Cardiac muscle cell (in vitro differentiated cells and primary cell): Measurements from ENCODE around the gene IFNGR2. TPM values are rescaled to one million over a fixed set of nuclear protein-coding genes. Genes with fewer than 3 reads are reported as not detected.
A peak's percentile ranks its signal among the peaks of the same experiment; 100 is the strongest.
"Not testable (repeated sequence)": the region's sequence is repeated elsewhere in the genome, so short reads cannot be mapped to it uniquely, and the experiment has no call there.

Experiments used
- DNase-seq, 2 donors: peaks; one replicate each; pipeline versions ENCODE4 v3.0.0 to v3.0.0-alpha.2; 2010 to 2017; ENCODE audit warnings: low read depth in 1 of 2, low spot score in 1 of 2
- H3K27ac ChIP-seq: fragments of 200-600 bp; sonication (generic); 2 replicates; pipeline ENCODE4 v1.5.1; 2016
- H3K27me3 ChIP-seq: fragments of 200-600 bp; sonication (generic); 2 replicates; pipeline ENCODE4 v1.6.0; 2016; ENCODE audit warnings: control low read depth
- H3K36me3 ChIP-seq: fragments of 200-600 bp; sonication (generic); 2 replicates; pipeline ENCODE4 v1.5.1; 2016; ENCODE audit warnings: control low read depth
- H3K4me1 ChIP-seq: fragments of 200-600 bp; sonication (generic); 2 replicates; pipeline ENCODE4 v1.8.1; 2017; ENCODE audit warnings: low read depth, mild to moderate bottlenecking, mixed run types
- H3K4me3 ChIP-seq: fragments of 200-600 bp; sonication (generic); 2 replicates; pipeline ENCODE4 v1.5.1; 2016; ENCODE audit warnings: mild to moderate bottlenecking
- H3K9me3 ChIP-seq: fragments of 200-600 bp; sonication (generic); 2 replicates; pipeline ENCODE4 v1.5.1; 2017; ENCODE audit warnings: low read depth, mild to moderate bottlenecking, control low read depth
- polyA plus RNA-seq: library from polyadenylated mRNA; unstranded; fragments of >200 nt; fragmentation: Nextera tagmentation; extraction: Ambion mirVana; gene quantifications from 2 replicates; pipeline ENCODE4 v1.2.1, GENCODE V29; 2016
- total RNA-seq: library from RNA; depleted of rRNA; stranded (reverse); fragments of >200 nt; gene quantifications from 2 replicates; pipeline ENCODE4 v1.2.3, GENCODE V29; 2016
- TF ChIP-seq, protein P1 (sequence below): IDR thresholded peaks from 2 replicates; pipeline ENCODE4 v1.5.1; 2012; ENCODE audit warnings: low read depth, mild to moderate bottlenecking, low read length

The IFNGR2 gene
- total and polyA plus RNA-seq, 2 experiments from 2014 or later: 36.8 to 64.6 TPM

DNA sequence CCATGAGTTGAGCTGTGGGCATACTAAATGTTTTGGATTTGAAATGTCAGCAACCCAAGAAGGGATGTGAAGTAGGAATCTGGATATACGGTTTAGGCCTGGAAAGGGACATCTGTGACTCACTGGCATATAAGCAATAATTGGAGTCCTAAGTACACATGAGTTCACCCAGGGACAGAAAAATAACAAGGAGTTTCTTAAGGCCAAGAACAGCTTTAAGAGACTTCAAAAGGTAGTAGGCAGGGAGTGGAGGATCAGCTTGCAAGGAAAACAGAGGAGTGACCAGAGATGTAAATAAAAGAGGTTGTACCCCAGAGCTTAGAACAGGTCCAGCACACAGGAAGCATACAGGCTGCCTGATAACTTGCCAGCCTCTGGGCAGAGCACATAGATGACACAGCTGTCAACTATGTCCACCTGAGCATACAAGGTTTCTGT lies 48.4 kb downstream of the IFNGR2 start:
- Histone ChIP-seq H3K27ac (no peak overlapping the region), H3K9me3 (no peaks in the 10 kb centered on the region), H3K4me3 (no peak overlapping the region), H3K36me3 (peaks cover 24% of the 10 kb centered on the region), H3K27me3 (no peaks in the 10 kb centered on the region), H3K4me1 (no peaks in the 10 kb centered on the region)
- TF ChIP-seq, protein P1, sequence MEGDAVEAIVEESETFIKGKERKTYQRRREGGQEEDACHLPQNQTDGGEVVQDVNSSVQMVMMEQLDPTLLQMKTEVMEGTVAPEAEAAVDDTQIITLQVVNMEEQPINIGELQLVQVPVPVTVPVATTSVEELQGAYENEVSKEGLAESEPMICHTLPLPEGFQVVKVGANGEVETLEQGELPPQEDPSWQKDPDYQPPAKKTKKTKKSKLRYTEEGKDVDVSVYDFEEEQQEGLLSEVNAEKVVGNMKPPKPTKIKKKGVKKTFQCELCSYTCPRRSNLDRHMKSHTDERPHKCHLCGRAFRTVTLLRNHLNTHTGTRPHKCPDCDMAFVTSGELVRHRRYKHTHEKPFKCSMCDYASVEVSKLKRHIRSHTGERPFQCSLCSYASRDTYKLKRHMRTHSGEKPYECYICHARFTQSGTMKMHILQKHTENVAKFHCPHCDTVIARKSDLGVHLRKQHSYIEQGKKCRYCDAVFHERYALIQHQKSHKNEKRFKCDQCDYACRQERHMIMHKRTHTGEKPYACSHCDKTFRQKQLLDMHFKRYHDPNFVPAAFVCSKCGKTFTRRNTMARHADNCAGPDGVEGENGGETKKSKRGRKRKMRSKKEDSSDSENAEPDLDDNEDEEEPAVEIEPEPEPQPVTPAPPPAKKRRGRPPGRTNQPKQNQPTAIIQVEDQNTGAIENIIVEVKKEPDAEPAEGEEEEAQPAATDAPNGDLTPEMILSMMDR: no peak
- no peak for DNase-seq

- H3K27me3 ChIP-seq: no peaks in the 10 kb centered on the region
- TF ChIP-seq, protein P1: no peak
- no peaks in the 10 kb centered on the region for H3K9me3 ChIP-seq
- no peak overlapping the region for H3K4me3 ChIP-seq
- peaks cover 28% of the 10 kb centered on the region for H3K36me3 ChIP-seq
- DNase-seq: no peak
- H3K4me1 ChIP-seq: no peaks in the 10 kb centered on the region
- peak overlapping the region; percentile 0 for H3K27ac ChIP-seq
Observed at GRCh38 chr21:33452362-33452761, 49.1 kb downstream of the IFNGR2 start.

DNA sequence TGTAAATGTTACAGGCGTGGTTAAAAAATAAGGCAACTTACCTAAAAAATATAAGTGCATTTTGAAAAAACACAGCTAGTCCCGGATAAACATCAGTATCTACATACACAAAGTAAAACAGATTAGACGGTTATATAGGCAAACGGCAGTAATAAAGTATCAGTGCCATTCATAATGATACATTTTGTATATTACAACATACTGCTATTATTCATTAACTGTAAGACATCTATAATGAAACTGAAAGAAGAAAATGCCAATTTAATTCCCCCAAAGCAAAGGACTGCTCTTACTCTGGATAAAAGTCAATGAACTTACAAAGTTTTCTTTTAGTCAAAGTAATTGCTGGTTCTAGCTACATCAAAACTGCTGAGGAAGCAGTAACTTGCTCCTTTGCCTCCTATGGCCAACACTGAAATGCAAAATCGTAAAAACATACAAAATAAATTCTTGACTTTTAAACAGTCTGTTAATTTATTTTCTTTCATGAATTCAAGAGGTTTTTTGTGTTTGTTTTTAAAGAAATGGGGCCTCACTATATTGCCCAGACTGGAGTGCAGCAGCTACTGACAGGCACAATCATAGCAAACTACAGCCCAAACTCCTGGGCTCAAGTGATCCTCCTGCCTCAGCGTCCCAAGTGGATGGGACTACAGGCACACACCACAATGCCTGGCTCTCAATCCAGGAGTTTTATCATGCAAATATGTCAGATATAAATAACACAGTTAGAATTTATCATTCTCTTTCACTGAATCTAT lies 52.7 kb downstream of the IFNGR2 start:
- Histone ChIP-seq H3K4me3 (no peak overlapping the region), H3K9me3 (no peaks in the 10 kb centered on the region), H3K4me1 (no peaks in the 10 kb centered on the region), H3K36me3 (peaks cover 25% of the 10 kb centered on the region), H3K27me3 (no peaks in the 10 kb centered on the region), H3K27ac (no peak overlapping the region)
- DNase-seq: no peak
- TF ChIP-seq, protein P1: no peak

GRCh38 chr21:33458861-33459260 lies 55.6 kb downstream of the IFNGR2 start:
- Histone ChIP-seq H3K4me1 (no peaks in the 10 kb centered on the region), H3K27ac (no peak overlapping the region), H3K36me3 (peaks cover 36% of the 10 kb centered on the region), H3K4me3 (no peak overlapping the region), H3K9me3 (no peaks in the 10 kb centered on the region), H3K27me3 (no peaks in the 10 kb centered on the region)
- TF ChIP-seq, protein P1: no peak
- no peak for DNase-seq

DNA sequence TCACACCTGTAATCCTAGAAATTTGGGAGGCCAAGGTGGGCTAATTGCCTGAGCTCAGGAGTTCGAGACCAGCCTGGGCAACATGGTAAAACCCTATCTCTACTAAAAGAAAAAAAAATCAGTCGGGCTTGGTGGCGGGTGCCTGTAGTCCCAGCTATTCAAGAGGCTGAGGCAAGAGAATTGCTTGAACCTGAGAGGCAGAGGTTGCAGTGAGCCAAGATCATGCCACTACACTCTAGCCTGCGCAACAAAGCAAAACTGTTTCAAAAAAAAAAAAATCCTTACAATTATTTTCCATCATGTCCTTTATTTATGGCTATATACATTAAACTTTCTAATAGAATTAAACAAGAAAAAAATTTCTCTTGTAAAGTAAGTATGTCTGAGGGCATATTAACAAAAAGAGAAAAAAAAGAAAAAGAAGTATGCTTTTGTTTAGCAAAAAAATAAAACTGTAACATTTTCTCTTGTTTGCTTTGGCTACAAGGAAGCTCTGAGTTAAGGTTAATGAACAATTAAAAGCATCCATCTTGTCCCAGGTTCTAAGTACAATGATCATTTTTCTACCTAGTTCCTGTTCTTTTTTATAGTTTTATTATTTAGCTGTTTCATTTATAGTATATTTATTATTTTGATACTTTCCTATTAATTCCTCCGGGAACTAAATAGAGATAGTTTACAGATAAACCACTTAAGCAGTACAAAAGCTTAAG lies 58.5 kb downstream of the IFNGR2 start:
- no peak for DNase-seq
- H3K4me3 ChIP-seq: no peak overlapping the region
- no peaks in the 10 kb centered on the region for H3K27me3 ChIP-seq
- no peaks in the 10 kb centered on the region for H3K4me1 ChIP-seq
- H3K9me3 ChIP-seq: no peaks in the 10 kb centered on the region
- no peak overlapping the region for H3K27ac ChIP-seq
- TF ChIP-seq, protein P1: no peak
- peaks cover 31% of the 10 kb centered on the region for H3K36me3 ChIP-seq

GRCh38 chr21:33469183-33469582 lies 66.0 kb downstream of the IFNGR2 start:
- DNase-seq, H3K27me3 ChIP-seq, H3K4me1 ChIP-seq, H3K4me3 ChIP-seq, H3K9me3 ChIP-seq, H3K27ac ChIP-seq: not testable (repeated sequence)
- H3K36me3 ChIP-seq: peaks cover 10% of the 10 kb centered on the region
